ENCODE results near the gene SSBP4.

DNA sequence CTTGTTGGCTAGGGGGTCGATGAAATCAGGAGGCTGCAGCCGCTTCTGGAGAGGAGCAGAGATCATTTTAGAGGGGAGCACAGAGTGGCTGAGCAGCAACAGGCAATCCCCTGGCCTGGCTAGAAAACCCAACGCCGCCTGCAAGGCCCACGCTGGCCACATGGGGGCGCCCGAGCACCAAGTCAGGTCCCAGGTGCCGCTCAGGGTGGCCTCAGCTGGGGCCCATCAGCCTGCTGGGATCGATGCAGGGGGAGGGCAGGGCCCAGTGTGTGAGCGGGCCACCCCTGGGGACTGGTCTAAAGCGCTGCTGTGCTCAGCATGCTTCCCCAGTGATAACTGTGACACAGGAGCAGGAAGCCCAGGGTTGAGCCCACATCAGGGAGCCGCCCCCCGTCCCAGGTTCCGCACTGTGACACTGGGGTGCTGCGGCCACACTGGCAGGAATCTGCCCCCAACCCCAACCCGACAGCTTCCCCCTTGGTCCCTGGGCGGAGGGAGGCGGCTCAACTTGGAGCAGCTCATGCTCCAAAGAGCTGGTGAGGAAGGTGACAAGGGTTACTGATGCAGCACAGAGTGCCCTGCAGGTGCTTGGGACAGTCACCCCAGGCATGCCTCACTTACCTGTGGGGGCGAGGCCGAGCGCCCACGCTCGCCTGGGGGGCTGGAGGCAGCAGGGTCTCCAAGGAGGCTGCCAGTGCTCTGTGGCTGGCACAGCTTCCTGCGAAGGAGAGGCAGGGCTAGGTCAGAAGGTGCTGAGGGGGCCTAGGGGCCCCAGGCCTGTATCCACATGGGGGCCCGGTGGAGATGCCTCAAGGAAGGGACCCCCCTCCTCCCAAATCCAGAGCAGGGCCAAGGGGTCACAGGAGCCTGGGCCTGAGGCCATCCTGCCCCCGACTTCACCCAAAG lies 32.0 kb downstream of the SSBP4 start:
- TF ChIP-seq, protein P1, sequence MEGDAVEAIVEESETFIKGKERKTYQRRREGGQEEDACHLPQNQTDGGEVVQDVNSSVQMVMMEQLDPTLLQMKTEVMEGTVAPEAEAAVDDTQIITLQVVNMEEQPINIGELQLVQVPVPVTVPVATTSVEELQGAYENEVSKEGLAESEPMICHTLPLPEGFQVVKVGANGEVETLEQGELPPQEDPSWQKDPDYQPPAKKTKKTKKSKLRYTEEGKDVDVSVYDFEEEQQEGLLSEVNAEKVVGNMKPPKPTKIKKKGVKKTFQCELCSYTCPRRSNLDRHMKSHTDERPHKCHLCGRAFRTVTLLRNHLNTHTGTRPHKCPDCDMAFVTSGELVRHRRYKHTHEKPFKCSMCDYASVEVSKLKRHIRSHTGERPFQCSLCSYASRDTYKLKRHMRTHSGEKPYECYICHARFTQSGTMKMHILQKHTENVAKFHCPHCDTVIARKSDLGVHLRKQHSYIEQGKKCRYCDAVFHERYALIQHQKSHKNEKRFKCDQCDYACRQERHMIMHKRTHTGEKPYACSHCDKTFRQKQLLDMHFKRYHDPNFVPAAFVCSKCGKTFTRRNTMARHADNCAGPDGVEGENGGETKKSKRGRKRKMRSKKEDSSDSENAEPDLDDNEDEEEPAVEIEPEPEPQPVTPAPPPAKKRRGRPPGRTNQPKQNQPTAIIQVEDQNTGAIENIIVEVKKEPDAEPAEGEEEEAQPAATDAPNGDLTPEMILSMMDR (IDR thresholded peaks at IDR 0.05): peak; percentile 96 to 99 (median 98)
- no peak for TF ChIP-seq POLR2A (IDR thresholded peaks at IDR 0.05)

Measured in testis (tissue), 2 donors.